Prostate gland (tissue), 2 donors: ENCODE measurements around the gene LPCAT1.

Experiments
- POLR2A ChIP-seq: fragments of 450-650 bp; IDR thresholded peaks from one replicate; pipeline ENCODE4 v1.6.1; 2016; ENCODE audit warnings: antibody characterized with exemption, mild to moderate bottlenecking
- POLR2AphosphoS5 ChIP-seq: sonication (generic); formaldehyde crosslinking; IDR thresholded peaks from one replicate; pipeline ENCODE4 v1.6.1; 2017; ENCODE audit warnings: antibody characterized with exemption
- TF ChIP-seq, protein P1 (sequence below), 4 experiments: fragments of 200-600 bp in 2 of 4; fragments of 450-650 bp in 2 of 4; sonication (generic) in 2 of 4; IDR thresholded peaks; 1 replicate in 3 of 4; 2 replicates in 1 of 4; pipeline ENCODE4 v1.5.1; 2016 to 2019; ENCODE audit warnings: antibody characterized with exemption in 4 of 4, mild to moderate bottlenecking in 2 of 4, moderate library complexity in 2 of 4

DNA sequence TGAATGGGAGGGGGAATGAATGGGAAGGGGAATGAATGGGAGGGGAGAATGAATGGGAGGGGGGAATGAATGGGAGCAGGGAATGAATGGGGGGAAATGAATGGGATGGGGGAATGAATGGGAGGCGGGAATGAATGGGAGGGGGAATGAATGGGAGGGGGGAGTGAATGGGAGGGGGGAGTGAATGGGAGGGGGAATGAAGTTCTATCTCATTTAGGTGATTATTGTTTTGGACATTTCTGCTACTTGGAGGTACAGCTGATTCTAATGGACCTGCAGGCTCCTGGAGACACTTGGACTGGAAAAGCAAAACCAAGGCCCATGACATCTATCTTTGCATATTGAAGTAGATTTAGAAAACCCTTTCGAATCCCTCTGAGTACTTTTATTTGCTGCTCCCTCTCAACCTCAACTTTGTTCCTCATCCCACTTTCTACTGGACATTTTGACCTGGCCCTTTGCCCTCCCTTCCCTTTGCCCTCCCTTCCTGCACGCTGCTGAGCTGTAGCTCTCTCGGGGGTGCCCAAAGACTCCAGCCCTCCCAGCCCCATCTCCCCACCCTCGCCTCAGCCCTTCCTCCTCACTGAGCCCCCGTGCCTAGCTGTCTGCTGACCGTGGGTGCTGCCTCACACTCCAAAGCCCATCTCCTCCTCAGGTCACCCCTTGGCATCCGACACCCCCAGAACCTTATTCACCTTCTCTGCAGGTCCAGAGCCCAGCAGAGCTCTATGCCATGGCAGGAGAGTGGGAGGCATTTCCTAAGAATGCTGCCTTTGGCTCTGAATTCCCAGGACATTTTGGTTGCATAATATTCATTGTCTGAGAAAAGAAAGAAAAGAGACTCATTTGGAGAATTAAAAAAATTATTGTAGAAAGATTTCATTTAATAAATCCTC lies 19.9 kb upstream of the LPCAT1 start:
- no peak for TF ChIP-seq POLR2AphosphoS5
- TF ChIP-seq, protein P1, sequence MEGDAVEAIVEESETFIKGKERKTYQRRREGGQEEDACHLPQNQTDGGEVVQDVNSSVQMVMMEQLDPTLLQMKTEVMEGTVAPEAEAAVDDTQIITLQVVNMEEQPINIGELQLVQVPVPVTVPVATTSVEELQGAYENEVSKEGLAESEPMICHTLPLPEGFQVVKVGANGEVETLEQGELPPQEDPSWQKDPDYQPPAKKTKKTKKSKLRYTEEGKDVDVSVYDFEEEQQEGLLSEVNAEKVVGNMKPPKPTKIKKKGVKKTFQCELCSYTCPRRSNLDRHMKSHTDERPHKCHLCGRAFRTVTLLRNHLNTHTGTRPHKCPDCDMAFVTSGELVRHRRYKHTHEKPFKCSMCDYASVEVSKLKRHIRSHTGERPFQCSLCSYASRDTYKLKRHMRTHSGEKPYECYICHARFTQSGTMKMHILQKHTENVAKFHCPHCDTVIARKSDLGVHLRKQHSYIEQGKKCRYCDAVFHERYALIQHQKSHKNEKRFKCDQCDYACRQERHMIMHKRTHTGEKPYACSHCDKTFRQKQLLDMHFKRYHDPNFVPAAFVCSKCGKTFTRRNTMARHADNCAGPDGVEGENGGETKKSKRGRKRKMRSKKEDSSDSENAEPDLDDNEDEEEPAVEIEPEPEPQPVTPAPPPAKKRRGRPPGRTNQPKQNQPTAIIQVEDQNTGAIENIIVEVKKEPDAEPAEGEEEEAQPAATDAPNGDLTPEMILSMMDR (IDR thresholded peaks at IDR 0.05) = no peak
- no peak for TF ChIP-seq POLR2A
